GM18520 (cell line): ENCODE data around the gene TECPR2.
"Not testable (repeated sequence)": the region's sequence is repeated elsewhere in the genome, so short reads cannot be mapped to it uniquely, and the experiment has no call there.

Experiments
- ATAC-seq: cut with Tn5 transposase; IDR thresholded peaks from one replicate; pipeline ENCODE4 v1.9.1; 2021; ENCODE audit not compliant: unreplicated experiment

Gene TECPR2, protein sequence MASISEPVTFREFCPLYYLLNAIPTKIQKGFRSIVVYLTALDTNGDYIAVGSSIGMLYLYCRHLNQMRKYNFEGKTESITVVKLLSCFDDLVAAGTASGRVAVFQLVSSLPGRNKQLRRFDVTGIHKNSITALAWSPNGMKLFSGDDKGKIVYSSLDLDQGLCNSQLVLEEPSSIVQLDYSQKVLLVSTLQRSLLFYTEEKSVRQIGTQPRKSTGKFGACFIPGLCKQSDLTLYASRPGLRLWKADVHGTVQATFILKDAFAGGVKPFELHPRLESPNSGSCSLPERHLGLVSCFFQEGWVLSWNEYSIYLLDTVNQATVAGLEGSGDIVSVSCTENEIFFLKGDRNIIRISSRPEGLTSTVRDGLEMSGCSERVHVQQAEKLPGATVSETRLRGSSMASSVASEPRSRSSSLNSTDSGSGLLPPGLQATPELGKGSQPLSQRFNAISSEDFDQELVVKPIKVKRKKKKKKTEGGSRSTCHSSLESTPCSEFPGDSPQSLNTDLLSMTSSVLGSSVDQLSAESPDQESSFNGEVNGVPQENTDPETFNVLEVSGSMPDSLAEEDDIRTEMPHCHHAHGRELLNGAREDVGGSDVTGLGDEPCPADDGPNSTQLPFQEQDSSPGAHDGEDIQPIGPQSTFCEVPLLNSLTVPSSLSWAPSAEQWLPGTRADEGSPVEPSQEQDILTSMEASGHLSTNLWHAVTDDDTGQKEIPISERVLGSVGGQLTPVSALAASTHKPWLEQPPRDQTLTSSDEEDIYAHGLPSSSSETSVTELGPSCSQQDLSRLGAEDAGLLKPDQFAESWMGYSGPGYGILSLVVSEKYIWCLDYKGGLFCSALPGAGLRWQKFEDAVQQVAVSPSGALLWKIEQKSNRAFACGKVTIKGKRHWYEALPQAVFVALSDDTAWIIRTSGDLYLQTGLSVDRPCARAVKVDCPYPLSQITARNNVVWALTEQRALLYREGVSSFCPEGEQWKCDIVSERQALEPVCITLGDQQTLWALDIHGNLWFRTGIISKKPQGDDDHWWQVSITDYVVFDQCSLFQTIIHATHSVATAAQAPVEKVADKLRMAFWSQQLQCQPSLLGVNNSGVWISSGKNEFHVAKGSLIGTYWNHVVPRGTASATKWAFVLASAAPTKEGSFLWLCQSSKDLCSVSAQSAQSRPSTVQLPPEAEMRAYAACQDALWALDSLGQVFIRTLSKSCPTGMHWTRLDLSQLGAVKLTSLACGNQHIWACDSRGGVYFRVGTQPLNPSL (N-terminal part only)

DNA sequence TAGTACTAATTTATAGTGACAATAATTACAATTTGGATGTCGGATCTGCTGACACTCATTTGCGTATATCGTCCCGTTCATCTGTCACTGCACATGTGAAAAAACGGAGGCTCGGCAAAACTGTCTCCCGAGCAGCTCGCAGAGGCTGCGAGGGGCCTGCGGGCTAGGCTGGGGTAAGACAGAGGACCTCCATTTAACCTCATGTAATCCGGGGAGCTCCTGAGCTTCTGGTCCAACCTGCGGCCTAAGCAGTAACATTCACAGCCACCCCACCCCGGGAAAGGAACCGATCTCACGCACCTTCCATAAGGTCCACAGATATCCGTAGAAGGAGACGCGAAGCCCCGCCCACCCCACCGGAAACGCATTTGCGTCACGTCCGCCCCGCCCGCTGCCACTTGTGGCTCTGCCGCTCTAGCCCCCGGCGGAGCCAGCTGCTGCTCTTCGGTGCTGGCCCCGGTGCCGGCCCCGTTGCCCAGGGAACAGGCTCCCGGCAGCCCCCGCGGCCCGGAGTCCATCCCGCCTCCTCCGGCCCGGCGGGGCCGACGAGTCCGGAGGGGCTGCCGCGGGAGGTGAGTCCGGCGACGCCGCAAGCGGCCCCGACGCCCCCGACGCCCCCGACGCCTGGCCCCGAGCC is at the start of gene TECPR2, which contains the start of gene CINP:
Gene TECPR2, plus strand, starts transcription at position 397 of the 637 bp plus-strand sequence. CDS start 13,781 bp downstream, outside the sequence.
Gene CINP, minus strand, starts transcription at position 346 of the 637 bp plus-strand sequence. Its CDS starts 39 bp downstream, at position 307.
- peak; percentile 79 for ATAC-seq

DNA sequence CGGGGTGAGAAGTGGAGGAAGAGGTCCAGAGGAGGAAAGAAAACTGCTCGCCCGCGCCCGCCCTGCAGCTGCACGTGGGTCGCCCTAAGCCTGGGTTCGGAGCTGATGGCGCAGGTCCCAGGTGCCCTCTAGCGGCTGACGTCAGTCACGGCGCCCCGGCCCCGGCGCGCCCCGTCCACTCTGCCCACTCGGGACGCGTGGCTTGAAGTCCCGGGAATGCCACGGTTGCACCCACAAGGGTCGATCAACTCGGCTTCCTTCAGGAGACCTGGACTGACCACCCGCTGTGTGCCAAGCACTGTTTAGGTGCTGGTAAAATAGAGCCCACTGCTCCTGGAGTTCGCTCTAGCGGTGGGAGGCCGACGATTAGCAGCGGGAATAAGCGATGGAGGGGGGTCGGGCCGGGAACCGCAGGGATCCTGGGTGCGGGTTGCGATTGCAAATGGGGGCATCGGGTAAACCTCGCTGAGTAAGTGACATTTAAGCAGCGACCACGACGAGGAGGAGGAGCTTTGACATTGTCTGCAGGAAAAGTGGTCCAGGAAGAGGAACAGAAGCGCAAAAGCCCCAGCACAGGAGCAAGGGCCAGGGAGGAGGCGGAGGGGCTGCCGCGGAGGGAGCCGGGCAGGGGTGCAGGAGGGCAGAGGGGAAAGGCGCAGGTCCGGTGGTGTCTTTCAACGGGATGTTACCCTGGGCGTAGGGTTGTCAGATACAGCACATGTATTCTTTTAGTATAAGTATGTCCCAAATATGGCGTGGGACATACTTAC is 48.3 kb upstream of the TECPR2 start:
- peak; percentile 44 for ATAC-seq

DNA sequence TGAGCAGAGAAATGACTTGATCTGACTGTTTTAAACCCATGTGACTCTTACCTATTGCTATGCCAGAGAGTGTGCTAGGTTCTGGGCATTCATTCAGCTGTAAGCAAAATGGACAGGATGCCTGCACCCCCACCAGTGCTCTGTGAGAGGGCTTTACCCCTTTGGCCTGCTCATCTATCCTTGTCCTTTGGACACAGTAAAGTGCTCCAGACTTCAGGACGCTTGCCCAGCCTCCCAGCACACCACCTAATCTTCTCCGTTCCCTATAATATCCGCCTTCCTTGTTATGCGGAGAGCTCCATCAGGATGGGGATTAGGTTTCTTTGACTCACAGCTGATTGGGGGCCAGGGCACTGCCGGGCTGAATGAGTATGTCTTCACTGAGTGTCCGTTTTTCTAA is 47.6 kb upstream of the TECPR2 start:
- no peak for ATAC-seq

DNA sequence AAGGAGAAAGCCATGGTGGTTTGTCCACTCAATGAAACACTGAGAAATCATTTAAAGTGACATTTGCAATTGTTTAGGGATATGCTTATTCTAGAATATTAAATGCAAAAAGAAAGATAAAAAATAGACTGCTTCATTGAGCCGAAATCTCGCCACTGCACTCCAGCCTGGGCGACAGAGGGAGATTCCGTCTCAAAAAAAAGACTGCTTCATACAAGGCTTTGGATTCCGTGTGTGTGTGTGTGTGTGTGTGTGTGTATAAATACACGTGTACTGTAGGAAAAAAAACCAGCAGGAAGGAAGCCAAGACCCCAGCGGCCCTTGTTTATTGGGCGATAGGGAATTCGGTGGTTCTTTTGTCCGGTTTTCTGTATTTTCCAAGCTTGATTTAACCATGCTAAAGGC is 46.4 kb upstream of the TECPR2 start:
- no peak for ATAC-seq

DNA sequence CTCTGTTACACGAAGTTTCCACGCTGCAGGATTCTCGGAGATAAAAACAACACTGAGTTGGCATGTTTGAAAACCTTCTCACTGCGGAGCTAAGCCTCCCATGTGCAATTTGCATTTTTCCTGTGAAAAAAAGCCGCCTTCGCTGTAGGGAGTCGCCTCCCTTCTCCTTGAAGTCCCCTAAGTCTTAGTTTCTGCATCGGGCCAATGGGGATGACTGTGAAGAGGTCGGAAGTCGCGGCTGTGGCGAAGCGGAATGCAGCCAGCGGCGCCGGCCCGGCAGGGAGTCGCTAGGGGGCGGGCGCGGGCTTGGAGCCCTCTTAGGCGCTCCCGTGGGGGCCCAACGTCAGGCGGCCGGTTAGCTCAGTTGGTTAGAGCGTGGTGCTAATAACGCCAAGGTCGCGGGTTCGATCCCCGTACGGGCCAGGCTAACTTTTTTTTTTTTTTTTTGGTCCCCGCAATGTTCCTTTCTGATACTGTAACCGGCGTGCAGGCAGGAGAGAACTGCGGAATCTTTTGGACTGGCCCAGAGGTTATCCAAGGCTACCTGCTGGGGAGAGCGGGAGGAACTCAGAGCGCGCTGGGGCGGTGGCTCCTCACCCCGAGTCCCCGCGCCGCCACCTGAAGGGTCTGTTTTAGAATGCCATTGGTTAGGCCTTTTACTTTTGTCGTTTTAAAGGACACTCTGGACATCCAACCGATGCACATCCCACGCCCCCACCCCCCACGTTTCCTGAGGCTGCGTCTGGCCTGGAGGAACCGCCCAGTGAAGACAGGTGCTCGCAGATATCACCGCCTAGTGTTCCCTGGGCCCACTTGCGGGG is 45.8 kb upstream of the TECPR2 start:
- ATAC-seq: peak; percentile 69

DNA sequence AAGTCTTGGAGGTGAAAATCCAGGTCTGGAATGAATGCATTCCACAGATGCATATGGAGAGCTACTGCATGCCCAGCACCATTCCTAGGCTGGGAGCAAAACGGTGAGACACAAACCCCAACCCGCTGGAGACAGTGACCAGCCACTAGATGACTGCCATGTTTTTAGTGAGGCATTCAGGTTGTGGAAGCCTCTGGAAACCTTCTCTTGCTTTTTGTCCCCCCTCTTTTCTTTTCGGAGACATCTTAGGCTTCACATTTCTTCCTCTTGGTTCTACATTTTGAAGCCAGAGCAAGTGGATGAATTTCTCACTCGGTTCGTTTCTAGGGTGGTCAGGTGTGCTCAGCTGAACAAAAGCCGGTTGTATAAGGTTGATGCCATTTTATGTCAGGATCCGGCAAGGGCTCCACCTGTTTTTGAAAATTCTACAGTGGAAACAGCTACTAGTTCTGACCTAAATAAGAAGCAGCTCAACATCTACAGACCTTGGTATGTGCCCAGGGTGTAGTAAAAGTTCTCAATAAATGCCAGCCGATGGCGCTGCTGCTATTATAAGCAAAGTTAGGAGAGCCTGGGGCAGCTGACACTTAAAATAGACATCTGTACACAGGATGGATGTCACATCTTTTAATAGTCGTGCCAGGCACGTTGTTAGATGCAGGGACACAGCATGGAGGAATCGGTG is 45.0 kb upstream of the TECPR2 start:
- no peak for ATAC-seq

DNA sequence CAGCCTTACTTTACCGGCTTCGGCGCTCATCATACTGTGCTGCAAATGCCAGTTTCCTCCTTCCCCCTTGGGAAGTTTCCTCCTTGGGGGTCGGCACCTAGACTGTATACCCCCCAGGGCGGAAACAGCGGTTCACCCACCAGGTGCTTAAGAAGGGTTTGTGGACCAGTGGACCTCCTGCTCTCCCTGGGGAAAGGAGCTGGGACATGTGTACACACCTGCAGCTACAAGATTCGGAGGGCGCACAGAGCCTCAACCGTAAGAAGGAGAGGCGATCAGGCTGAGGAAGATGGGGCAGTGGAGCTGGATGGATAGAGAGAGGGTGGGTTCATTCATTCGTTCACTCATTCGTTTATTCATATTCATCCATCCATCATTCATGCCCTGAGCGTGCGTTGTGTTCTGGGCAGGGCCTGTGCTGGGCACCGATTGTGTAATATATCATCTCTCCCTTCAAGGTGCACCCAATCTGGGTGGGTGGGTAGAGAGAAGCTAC is 43.9 kb upstream of the TECPR2 start:
- ATAC-seq: no peak

DNA sequence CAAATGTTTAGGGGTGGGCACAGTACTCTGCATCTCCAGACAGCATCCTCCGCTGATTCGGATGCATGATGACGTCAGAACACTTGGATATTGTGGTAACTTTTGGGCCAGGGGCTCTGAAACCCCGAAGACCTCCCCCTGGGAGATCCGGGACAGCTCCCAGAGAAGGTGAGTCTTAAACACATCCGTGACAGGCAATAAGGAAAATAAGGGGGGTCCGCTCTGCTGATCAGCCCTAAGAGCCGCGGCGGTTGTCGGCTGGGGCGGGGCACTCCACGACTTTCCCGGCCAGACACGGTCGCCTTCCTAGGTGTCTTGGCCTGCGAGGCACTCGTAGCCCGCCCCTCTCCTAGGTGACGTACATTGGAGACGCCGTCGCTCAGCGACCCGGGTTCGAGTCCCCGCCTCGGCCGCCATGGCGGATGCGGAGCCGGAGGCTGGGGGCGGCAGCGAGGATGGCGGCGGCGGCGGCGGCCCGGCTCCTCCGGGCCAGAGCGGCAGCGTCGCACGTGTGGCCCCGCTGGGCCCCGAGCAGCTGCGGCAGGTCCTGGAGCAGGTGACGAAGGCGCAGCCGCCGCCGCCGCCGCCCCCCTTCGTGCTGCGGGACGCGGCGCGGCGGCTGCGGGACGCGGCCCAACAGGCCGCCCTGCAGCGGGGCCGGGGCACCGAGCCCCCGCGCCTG is 43.2 kb upstream of the TECPR2 start, which contains the start of gene ZNF839:
Gene ZNF839, plus strand, starts transcription at position 396 of the 682 bp plus-strand sequence. Its CDS starts 20 bp downstream, at position 416.
- ATAC-seq: peak; percentile 40

DNA sequence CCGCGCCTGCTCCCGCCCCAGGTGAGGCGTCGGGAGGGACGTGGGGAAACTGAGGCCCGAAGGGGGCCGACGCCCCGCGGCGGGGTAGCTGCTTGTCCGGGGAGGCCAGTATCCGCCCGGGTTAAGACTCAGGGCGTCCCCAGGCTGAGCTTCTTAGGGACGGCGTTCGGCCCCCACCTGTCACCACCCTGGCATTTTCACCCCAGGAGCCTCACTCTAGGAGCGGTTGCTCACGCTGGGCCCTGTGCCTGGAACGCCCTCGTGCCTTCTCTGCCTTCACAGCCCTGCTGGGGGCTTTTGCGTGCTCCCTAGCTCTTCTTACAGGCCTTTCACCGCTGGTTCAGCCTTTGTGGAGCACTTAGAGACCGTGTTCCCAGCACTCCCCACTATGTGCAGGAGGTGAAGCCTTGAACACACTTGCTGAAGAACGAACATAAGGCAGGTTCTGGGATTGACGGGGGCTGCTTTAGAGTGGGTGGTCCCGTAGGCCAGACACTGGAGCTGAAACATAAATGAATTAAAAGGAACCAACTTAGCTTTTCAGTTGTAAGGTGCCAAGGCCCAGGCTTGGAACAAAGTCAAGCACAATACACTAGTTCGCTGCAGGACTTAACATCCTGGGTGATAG is 42.6 kb upstream of the TECPR2 start:
- no peak for ATAC-seq

DNA sequence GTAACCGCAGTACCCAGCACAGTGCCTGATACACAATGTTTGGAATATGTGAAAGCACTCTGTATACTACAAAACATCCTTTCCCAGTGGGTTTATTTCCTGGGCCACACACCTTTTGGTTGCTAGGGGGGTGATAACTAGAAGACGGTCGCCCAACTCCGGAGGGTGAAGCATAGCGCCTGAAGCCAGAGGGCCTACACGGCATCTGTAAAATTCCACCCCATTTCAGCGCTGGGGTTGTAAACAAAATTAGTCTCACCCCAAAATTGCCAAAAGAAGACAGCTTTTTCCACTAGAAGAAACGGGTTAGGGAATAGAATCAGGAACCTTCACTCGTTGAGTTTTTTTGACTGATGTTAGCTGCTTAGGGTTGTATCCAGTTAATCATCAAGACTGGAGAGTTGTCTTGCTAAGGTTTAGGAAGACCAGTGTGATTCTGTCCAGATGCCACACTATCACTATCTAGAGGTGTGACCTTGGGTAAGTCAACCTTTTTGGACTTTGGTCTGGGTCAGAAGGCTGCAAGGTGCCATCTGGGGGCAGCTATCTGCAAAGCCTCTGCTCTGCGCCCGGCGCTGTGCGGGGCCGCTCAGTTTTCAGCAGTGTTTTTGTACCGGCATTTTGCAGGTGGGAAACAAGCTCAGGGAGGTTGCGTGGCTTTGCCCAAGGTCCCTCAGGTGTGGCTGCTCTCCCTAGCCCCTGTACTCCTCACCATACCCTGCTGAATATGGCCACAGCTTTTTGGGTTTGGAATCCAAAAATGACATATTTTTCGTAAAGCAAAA is 41.9 kb upstream of the TECPR2 start:
- ATAC-seq: no peak

DNA sequence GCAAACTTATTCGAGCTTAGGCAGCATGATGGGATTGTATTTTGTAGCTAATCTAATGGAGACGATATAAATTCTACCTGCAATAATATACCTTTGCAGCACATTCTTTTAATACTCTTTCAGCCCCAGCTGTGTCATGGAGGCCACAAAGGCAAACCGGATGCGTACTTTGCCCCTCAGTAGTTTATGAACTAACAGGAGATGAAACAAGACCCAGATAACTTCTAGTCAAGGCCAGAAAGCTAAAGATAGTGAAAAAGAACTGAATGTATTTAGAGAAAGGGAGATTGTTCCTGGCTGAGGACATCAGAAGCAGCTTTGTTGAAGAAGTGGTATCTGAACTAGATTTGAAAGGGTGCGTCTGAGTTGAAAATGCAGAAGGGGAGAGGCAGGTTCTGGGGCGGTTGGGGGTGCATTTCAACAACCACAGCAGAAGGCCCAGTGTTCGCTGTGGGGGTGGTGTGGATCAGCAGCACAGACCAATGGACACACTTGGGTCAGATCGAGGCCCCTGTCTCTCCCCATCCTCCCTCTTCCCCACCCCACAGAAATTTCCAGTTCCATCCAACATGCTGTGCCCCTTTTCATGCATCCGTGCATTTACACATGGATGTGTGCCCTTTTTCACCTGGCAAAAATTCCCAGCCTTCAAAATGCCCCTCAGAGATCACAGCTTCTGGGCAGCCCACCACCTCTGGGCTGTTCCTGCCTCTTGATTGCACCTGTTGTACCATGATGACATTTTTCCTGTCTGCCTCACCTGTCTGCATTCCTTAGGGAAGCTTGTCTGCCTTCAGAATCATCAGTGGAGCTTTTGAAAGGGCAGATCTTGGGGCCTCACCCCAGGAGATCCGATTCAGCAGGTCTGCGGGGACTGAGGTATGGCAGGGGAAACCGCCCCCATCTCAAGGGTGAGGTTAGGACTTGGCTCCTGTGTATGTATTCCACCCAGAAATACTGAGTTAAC is 41.0 kb upstream of the TECPR2 start:
- no peak for ATAC-seq

DNA sequence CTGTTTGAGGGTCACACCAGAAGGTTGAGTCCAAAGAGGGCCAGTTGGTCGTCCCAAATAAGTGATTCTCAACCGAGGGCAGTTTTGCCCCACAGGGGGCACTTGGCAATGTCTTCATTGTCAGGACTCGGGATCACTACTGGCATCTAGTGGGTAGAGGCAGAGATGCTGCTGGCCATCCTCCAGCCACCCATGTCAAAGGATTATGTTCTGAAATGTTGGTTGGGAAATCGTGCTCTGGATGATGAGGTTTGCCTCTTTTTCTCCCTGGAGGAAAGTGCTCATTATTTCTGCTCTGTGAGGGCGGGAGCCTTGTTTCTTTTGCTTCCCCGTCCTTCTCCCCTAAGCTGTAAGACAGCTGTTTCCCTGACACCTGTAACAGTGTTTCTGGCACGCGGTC is 39.6 kb upstream of the TECPR2 start:
- ATAC-seq: no peak

DNA sequence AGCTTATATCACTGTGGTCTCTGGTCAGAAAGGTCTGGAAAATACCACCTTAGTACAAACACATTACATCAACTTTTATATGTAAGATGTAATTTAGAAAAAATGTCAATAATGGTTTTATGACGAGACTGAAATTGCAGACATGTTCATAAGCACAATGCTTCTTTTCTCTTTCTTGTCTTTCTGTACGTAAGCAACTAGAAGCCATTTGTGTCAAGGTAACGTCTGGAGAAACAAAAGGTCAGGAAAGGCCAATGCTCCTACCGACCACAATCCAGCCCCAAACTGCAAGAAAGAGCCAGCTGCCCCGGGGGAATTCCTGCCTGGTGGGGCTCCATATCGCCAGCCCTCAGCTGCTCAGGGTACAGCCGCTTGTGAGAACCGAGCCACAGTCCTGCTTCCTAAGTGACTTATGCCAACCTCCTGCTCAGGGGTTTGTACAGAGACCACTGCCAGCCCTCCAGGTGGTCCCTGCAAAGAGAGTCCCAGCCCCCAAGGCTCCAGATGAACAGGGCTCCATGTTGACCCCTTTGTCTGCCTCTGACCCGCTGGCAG is 36.9 kb upstream of the TECPR2 start:
- ATAC-seq: no peak

DNA sequence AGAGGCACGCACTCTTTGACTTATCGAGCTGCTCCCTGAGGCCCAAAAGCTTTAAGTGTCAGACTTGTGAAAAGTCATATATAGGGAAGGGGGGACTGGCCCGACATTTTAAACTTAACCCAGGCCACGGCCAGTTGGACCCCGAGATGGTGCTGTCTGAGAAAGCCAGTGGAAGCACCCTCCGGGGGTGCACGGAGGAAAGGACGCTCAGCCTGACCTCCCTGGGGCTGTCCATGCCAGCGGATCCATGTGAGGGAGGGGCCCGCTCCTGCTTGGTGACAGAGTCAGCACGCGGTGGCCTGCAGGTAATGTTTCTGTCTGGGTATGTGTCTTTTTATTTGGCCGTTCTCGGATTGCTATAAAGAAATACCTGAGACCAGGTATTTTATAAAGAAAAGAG is 36.2 kb upstream of the TECPR2 start:
- no peak for ATAC-seq

DNA sequence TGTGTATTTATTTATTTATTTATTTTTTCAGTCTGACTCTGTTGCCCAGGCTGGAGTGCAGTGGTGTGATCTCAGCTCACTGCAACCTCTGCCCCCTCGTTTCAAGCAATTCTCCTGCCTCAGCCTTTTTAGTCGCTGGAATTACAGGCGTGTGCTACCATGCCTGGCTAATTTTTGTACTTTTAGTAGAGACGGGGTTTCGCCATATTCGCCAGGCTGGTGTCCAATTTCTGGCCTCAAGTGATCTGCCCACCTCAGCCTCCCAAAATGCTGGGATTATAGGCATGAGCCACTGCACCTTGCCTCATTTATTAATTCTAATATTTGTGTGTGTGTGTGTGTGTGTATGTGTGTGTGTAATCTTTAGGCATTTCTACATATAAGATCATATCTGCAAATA is 33.4 kb upstream of the TECPR2 start:
- not testable (repeated sequence) for ATAC-seq
